HG03103 (cell line): ENCODE data around the gene CRELD2.

ENCODE experiments used
- ATAC-seq: cut with Tn5 transposase; IDR thresholded peaks from one replicate; pipeline ENCODE4 v1.9.1; 2021; ENCODE audit warnings: low read depth; ENCODE audit not compliant: unreplicated experiment

Gene CRELD2

DNA sequence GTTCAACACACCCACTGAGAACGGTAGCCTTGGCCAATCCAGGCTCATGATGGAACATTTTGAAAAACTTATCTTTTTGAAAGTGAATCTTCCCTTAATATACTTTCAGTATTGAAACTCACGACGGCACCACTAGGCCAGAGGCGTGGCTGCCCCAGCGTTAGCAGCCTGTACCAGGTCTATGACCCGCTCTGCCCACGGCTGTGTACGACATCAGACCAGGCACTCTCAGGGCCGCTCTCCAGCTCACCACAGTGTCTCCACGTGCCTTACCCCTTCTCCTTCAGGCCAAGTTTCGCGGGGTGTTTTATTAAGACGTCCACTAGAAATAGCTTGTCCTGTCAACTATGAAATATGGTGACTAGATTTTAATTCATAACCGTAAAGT is 31.4 kb upstream of the CRELD2 start:
- no peak for ATAC-seq

DNA sequence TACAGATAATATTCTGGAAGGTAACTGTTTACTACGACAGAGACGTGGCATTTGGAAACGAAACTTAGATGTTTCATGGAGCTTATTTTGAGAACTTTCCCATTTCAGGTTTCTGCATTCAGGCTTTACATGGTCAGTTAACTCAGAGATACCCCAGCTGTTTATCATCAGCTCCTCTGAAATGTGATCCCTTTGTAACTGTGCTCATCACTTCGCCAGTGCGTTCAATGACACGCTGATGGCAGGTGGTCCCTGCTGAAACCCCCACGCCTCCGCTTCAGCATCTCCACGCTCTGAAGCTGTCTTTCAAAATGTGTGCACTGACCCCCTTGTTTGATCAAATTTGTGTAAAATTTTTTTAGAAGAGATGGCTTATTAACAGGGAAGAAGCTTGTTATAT is 30.7 kb upstream of the CRELD2 start:
- ATAC-seq = no peak

GRCh38 chr22:49889071-49889470 is 29.4 kb upstream of the CRELD2 start:
- ATAC-seq = no peak

DNA sequence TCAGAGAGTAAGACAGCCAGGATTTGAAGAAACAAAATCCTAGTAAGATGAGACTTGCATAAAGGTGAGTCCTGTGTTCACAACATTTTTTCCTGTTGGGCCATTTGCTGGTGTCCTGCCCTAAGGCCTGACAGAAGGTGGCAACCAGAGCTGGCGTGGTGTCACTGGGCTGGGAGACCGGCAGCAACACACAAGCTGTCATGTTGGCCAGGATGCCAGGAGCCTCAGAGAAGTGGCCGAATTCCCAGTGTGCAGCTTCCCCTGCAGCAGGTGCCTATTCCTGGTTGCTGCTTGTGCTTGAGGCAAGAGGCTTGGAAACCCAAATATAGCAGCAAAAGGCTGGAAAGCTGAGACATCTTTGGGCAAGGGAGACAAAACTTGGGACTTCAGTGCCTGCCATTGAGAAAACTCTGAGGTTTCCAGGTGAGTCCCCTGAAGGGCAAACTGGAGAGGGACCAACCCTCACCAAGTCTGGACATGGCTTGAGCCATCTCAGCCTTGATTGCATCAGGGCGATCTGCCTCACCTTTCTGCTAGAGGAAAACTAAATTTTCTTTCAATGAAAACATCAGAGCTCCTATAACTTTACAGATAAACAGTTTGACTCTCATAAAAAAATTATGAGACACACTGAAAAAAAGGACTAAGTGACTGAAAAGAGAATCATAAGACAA is 26.1 kb upstream of the CRELD2 start:
- no peak for ATAC-seq

- ATAC-seq = no peak
These were observed 25.4 kb upstream of the CRELD2 start for GRCh38 chr22:49893025-49893424.

DNA sequence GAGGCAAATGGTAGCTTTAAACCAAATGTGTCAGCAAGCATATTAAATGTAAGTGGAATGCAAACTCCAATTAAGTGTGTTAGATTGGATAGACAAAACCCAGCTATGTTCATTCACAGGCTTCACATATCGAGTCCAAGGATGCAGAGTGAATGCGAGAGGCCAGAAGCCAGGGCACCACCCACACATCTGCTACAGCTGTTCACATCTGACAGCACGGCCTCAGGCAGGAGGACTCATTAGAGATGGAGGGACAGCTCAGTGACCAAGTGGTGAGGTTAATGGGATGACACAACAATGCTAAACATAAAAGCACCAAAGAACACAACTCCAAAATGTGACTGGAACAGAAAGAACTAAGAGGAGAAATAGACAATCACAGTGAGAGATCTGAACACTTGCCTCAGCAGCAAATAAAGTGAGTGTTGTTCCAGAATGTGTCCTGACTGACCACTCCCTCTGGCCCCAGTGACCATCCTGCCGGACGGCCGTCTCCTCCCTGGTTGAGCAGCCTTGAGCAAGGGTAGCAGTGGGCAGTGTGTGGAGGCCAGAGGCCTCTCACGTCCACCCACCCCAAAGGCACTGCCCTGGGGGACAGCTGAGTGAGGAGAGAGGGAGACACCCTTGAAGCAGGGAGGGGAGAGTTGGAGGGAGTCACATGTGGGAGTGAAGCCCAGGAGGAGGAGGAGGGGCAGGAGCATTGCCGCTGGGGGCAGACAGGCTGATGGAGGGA is 23.9 kb upstream of the CRELD2 start:
- no peak for ATAC-seq

DNA sequence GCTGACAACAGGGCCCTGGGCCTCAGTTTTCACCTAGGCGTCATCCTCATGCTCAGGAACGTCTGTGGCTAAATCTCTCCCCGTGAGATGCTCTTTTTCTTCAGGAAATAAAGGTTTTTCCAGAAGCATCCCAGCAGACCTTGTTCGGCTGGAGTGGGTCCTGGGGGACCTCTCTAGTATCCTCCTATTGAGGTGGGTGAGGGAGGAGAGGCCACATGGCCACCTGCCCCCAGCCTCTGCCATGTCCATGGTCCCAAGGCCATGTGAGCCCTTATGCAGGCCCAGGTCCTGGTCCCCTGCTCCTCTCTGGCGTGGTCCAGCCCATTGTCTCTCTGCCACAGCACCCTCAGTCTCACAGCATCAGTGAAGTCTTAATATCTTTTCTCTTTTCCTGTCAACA is 22.2 kb upstream of the CRELD2 start:
- no peak for ATAC-seq

GRCh38 chr22:49897015-49897684 is 21.3 kb upstream of the CRELD2 start:
- ATAC-seq = no peak

DNA sequence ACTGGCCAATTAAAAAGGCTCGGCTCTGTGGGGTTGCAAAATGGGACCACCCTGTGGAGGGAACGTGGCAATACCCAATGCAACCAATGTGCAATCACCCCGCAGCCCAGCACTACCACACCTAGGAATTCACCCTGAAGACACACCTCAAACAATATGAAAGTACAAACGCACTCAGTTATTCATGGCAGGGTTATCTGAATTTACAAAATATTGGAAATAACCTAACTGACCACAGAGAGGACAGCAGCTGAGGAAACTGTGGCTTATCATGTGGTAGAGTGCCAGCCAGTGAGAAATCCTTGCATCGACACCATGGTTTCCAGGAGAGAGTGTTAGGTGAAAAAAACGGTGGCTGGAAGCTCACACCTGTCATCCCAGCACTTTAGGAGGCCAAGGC is 18.9 kb upstream of the CRELD2 start:
- no peak for ATAC-seq

DNA sequence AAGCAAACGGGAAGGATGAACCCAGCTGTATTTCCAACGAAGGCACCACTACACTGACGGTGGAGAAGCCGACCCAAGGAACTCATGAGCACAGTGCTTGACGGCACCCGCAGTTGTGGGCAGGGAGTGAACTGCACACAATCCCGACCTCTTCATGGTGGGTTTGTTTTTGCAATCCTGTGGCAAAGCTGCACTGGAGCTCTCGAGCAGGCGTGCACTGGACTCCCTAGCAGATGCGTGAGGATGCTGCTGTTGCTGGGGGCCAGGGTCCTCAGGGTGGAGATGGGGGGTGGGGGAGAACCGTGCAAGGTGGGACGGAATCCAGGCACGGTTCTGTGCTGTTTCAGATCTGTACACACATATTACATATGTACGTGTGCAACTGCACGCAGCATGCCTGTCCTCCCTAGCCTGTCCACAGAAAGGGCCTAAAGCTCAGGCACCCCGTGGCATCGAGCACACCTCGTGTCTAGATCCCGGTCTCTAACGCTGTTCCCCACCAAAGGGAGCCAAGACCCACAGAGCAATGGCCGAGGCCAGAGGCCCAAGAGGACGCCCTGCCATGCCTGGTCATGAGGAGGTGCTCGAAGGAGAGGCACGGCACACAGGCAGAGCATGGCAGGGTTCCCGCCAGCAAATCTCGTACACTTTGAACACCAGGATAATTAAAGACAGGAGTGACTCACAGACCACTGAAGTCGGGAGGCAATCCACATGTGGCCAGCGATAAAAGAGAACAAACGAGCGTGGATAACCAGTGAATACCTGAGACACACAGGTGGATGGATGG is 17.8 kb upstream of the CRELD2 start:
- no peak for ATAC-seq

DNA sequence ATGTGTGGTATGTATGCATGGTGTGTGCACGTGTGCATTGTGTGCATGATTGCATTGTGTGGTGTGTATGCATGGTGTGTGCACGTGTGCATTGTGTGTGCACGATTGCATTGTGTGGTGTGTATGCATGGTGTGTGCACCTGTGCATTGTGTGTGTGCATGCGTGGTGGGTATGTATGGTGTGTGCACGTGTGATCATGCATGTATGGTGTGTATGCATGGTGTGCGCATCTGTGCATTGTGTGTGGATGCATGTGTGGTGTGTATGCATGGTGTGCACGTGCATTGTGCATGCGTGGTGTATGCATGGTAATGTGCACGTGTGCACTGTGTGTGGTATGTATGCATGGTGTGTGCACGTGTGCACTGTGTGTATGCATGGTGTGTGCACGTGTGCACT is 17.0 kb upstream of the CRELD2 start:
- no peak for ATAC-seq

GRCh38 chr22:49903322-49904039 is 15.0 kb upstream of the CRELD2 start:
- ATAC-seq = no peak

GRCh38 chr22:49904040-49904369 is 14.4 kb upstream of the CRELD2 start:
- no peak for ATAC-seq

- no peak for ATAC-seq
These were observed 13.0 kb upstream of the CRELD2 start for GRCh38 chr22:49905465-49905864.

GRCh38 chr22:49906071-49906798 is 12.2 kb upstream of the CRELD2 start:
- no peak for ATAC-seq

DNA sequence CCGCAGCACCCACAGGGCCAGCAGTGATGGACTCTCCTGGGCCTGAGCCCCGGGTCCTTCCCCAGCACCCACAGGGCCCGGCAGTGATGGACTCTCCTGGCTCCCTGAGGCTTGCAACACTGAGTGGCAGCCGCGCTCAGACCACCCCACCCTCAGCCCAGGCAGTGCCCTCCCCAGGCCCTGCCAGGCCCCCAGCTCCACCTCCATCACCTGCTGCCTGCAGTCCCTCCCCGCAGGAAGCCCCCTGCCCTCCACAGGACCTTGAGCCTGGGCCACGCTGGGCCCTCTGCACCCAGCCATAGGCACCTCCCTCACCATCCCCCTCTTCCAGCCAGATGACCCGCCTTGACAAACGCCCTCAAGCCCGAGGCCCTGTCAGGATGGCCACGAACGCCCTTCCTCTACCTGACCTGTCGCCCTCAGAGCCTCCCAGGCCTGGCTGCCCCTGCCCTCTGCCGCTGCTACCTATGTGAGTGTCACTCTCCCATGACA is 11.6 kb upstream of the CRELD2 start:
- no peak for ATAC-seq

DNA sequence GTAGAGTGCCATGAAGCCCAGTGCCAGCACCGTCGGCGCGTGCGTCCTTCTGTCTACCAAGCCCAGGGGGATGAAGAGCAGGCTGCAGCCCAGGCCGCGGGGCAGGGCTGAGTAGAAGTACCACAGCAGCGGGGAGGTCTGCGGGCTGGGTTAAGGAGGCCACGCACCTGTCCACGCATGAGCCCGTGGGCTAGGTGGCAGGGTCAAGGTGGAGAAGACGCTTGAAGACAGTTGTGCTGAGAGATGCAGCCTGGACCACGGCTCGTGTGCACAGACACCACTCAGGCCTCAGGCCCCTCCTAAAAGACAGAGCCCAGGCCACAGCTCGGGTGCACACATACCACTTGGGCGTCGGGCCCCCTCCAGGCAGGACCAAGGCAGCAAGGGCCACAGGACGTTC is 10.6 kb upstream of the CRELD2 start:
- no peak for ATAC-seq

DNA sequence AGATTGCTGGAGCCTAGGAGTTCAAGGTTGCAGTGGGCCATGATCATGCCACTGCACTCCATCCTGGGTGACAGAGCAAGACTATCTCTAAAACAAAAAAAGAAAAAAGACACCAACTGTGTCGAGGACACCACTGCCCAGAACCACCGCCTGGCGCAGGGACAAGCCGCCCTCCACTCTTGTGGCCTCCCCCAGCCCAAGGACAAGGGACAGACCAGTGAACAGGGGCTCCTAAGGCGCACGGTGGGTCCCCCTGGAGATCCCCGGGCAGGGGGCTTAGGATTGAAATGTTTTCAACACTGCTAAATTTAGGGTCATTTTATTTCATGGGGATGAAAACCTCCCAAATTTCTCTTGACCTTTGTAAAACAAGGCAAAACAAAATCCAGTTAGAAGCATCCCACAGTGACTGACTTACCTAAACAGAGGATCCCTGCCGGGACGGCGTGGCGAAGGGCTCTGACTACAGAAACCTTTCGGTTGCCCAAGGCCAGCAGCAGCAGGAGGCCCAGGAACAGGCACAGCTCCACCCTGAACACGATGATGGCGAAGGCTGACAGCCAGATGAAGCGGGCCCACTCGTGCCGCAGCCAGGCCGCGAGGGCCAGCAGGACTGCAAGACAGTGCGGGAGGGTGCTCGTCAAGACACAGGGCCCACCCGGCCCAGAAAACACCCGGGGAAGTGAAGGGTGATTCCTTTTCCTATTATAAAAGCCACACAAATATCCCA is 8.8 kb upstream of the CRELD2 start:
- no peak for ATAC-seq
